ENCODE results near the gene KRT80.
"Not testable (repeated sequence)": the region's sequence is repeated elsewhere in the genome, so short reads cannot be mapped to it uniquely, and the experiment has no call there.

KRT80 gene

GRCh38 chr12:52191841-52192791 lies at the start of gene KRT80:
KRT80 (minus strand) TSS chr12:52192014; CDS start chr12:52191902, 112 bp downstream.
- DNase-seq (ENCODE audit: low read depth) = peak; percentile 99

- no peak for DNase-seq (ENCODE audit: low read depth)
Measured at GRCh38 chr12:52241205-52241842, 49.5 kb upstream of the KRT80 start.

GRCh38 chr12:52240247-52240646 lies 48.4 kb upstream of the KRT80 start:
- DNase-seq (ENCODE audit: low read depth) = not testable (repeated sequence)

GRCh38 chr12:52239767-52240166 lies 48.0 kb upstream of the KRT80 start:
- no peak for DNase-seq (ENCODE audit: low read depth)

DNA sequence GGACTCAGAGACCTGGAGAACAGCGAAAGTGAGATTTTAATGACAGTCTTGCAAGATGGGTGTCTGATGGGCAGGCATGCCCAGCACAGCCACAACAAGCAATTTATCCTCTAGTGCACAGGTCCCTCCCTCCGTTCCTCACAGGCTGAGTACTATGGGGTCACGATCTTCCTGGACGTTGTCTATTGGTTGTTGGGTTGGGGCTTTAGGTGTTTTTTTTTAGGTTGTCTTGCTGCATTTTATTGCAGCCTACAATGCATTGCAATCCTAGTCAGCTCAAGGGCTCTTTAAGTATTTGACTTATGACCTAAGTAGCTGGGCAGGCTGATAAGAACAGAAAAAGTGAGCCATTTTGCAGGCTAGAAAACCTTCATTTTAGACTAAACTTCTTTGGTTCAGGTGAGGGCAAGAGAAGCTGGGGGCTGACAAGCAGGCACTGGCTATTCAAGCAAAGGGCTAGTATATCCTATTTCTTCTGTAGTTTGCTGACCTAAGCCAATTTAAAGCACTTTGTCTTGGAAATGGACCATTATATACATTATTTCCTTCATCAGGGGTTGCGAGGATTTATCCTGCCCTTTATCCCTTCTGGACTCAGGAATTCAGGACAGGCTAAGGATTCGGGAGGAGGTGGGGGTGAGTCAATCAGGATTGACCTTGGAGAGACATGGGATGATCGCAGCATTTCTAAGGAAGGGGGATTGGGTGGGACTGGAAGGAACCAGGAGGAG lies 47.3 kb upstream of the KRT80 start:
- DNase-seq (ENCODE audit: low read depth) = peak; percentile 44

GRCh38 chr12:52238207-52238840 lies 46.5 kb upstream of the KRT80 start:
- DNase-seq (ENCODE audit: low read depth) = peak; percentile 47

- no peak for DNase-seq (ENCODE audit: low read depth)
Measured at GRCh38 chr12:52236386-52237050, 44.7 kb upstream of the KRT80 start.

DNA sequence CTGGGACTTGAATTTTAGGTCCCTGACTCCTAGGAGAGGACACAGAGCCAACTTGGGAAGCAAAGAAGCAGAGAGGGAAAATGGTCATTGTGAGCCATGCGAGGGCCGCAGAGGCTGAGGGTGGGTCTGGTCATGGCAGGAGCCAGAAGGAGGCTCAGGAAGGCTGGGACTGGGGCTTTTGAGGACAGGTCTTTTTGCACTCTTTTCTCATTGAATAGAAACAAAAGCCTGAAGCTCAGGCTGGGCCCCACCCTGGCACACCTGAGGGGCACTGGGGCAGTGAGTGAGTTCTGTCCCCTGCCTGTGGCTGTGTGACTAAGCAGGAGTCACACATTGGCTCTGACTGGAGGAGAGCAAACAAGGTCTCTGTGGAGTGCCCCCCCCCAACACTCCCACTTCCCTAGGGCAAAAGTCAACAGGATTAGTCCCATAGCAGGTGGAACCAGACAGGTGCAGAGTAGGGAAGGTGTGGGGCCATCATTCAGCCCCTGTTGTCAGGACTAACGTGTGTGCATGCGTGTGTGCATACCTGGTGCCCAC lies 44.1 kb upstream of the KRT80 start:
- DNase-seq (ENCODE audit: low read depth) = no peak

DNA sequence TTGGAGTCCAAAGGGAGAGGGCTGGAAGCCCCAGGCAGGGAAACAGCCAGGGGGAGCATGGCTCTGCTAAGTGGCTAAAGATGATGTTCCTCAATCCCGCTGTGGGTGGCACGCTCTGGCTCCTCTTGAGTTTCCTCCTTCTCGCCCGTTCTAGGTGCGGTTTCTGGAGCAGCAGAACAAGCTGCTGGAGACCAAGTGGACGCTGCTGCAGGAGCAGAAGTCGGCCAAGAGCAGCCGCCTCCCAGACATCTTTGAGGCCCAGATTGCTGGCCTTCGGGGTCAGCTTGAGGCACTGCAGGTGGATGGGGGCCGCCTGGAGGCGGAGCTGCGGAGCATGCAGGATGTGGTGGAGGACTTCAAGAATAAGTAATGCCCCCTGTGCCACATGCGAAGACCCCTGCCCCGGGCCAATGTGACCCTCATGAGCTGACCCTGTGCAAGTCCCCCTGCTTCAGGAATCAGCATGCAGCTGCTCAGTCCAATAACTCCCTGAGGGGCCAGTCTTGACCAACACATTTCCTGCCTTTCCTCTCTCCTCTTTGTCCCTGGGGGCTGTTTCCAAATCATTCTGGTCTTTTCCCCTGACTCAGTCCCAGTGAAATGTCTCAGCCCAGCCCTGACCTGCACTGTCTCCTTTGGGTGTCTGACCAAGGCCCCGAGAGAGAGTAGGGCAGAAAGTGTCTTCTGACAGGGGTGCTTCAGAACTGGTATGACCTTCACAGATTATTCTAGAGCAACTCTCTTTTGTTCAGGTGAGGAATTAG lies 43.4 kb upstream of the KRT80 start:
- DNase-seq (ENCODE audit: low read depth) = no peak

DNA sequence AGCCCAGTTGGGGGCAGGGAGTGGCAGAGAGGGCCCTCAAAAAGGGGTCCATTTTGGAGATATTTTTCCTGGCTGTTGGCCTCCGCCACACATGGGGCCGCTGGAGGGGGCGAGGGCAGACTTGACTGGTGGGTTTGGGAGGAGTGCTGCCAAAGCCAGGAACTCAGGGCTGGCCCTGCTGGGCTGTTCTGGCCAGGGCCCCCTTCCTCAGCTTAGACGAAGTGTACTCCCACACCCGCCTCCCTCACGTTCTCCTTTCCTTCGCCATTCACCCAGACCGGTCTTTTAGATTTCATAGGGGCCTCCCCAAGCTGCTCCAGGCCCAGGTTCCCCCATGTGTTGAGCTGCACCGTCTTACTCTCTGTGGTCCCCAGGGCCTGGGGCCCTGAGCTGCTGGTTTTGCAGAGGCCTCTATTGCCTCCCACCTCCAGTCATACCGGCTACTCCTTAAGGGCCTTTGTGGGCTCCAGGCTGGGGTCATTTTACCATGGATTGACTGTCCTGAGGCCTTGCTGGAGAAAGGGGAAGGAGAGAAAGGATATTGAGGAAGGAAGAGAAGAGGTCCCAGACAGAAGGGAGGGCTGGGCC lies 42.5 kb upstream of the KRT80 start:
- DNase-seq (ENCODE audit: low read depth) = no peak

DNA sequence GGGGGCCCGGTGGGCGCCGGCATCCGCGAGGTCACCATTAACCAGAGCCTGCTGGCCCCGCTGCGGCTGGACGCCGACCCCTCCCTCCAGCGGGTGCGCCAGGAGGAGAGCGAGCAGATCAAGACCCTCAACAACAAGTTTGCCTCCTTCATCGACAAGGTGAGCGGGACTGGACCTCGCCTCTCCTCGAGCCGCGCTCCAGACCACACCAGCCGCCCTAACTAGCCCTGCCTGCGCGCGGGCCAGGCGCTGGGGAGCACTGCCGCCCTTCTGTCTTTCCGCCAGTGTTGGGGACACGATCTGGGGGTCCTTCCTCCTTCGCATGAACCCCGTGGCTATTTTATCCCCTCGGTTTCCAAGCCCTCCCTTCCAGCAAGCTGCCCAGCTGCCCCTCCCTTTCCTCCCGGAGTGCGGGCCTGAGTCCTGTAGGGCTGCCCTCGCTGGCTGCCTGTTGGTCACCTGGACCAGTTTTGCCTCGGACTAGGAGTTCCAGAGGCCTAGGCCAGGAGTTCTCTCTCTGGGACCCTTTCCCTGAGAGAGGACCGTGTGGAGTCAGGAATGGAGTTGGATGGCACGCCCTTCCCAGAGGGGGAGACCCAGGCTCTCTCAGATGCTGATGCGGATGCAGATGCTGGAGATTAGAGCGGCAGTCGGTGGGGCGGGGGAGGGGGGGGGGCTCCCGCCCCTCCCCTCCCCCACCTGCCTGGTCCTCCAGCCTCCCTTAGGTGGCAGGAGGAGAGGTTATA lies 41.8 kb upstream of the KRT80 start:
- no peak for DNase-seq (ENCODE audit: low read depth)

DNA sequence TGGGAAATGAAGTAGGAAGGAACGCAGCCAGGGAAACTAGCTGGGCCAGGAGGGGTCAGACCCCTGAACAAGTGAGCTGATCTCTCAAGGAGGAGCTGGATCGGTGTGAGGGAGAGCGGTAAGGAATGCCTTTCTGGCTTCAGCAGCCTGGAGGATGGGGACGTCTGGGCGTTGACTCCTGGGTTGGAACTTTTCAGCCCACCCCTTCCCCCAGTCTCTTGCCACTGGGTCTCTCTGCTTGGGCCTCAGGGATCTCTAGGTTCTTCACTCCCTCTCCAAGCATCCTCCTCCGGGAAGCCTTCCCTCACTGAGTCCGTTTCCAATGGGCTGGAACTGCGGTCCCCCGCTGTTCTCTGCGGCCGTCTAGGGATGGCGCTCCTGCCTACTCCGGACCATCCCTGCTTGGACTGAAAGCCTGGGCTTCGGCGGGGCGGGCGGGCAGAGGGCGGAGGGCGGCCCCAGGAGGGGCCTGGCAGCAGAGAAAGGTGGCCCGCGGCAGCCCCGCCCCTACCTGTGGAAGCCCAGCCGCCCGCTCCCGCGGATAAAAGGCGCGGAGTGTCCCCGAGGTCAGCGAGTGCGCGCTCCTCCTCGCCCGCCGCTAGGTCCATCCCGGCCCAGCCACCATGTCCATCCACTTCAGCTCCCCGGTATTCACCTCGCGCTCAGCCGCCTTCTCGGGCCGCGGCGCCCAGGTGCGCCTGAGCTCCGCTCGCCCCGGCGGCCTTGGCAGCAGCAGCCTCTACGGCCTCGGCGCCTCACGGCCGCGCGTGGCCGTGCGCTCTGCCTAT lies 41.1 kb upstream of the KRT80 start, which contains the start of gene KRT7:
Gene KRT7, plus strand, starts transcription at position 570 of the 788 bp plus-strand sequence. Its CDS starts 54 bp downstream, at position 624.
- DNase-seq (ENCODE audit: low read depth) = no peak

DNA sequence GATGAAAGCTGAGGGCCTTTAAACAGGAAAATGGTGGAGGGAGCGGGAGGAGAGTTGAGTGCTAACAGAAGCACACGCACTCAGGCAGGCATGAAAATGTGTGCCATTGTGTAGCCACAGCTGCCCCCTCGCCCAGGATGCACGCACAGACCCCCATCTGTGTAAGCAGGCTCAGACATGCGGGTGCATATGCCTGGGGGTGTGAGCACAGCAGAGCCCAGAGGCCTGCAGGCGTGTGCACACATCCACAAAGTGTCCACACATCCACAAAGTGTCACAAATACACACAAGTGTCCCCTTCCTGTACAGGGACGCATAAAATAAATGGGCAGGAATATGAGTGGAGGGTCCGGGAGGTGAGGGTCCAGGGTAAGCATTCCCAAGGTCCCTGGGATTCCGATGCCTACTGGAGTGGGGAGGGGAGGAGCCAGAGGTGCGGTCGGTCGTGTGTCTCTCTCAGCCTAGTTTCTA lies 40.4 kb upstream of the KRT80 start:
- DNase-seq (ENCODE audit: low read depth) = no peak

DNA sequence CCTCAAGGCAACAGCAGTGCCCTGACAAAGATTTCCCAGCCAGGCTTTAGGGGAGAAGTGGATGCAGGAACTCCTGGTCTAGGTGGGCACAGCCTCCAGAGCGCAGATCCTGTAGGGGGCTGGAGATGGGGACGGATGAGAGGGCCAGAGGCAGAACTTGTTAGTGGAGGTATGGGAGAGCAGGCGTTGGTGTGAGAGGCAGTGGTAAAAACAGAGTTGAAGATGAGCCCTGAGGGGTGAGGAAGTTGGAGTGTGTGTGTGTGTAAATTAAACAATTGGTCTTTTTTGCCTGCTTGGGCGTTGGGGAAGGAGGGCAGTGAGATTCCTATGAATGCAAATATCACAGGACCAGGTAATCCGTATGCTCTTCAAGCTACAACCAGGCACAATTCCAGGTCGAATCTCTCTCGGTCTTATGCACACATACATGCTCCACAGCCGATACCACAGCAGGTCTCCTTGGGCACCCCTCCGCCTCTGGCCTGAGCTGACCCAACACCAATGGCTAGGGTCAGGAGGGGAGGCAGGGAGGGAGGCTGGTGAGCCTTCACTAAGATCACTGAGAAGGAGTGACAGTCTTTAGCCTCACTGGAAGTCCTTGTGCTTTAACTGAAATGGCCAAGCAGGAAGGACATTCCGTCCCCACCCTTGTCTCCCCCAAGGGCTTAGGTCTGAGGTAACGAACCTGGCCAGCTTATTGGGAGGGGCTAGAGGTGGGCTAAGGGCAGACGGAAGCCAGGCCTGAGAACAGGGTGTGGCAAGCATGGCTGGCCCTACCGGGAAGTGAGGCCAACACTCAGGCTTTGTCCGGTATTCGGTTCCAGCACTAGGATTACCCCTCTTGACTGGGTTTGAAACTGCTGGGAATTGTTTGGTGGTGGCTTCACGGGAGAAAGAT lies 39.7 kb upstream of the KRT80 start:
- DNase-seq (ENCODE audit: low read depth) = no peak

- peak; percentile 74 for DNase-seq (ENCODE audit: low read depth)
Measured at GRCh38 chr12:52230364-52231281, 38.8 kb upstream of the KRT80 start.

GRCh38 chr12:52229836-52230343 lies 38.1 kb upstream of the KRT80 start:
- no peak for DNase-seq (ENCODE audit: low read depth)
